ENCODE results near the gene FBLN5.

The FBLN5 gene

DNA sequence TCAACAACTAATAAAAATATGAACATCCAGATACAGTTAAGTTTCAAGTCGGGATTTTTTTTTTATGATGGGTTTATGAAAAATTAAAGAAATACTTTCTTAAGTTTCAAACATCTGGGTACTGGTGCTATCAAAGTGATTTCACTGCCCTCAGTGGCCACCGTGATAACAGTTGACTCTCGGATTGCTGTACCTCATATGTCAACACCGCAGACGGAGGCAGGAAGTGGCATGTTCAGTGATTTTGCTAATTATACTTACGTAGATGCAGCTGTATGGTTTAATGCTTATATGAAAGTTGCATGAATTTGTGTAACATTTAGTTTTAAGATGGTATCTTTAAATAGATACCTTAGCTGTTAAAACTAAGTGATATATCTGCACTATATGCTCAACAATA is 20.8 kb upstream of the FBLN5 start:
- Histone ChIP-seq H3K27me3 (ENCODE audit: control insufficient read depth in 2 of 2, insufficient read depth in 2 of 2, low read length in 2 of 2) (no peaks in the 10 kb centered on the region), H3K9ac (ENCODE audit: low read depth in 1 of 2, low read length in 2 of 2) (no peak overlapping the region), H3K9me3 (ENCODE audit: control insufficient read depth in 2 of 2, low read length in 2 of 2) (no peaks in the 10 kb centered on the region), H3K4me1 (ENCODE audit: control insufficient read depth in 2 of 2, insufficient read depth in 2 of 2, low read length in 2 of 2) (no peaks in the 10 kb centered on the region), H3K4me3 (ENCODE audit: low read length in 2 of 2) (no peak overlapping the region), H3K36me3 (ENCODE audit: control insufficient read depth in 2 of 2, insufficient read depth in 2 of 2, low read length in 2 of 2) (peaks cover 23 to 29% of the 10 kb centered on the region in 2 donors), H3K27ac (ENCODE audit: low read depth in 2 of 2, low read length in 2 of 2) (no peak overlapping the region)

DNA sequence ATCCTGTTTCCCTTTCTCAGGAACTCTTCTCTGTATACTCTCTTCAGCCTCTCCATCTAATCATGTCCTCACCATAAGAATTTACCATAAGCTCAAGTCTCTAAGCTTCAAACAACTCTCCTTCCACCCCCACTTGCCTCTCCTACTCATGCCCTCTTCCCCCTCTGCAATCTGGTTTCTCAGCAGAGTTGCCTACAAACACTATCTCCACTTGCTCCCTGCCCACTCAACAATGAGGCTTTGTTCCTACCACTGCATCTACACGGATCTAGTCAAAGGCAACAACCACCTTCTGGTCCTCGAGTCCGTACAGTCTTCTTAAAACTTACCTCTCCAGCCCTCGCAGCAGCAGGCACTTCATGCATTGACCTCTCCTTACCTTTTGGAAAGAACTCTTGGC is 17.2 kb upstream of the FBLN5 start:
- no peak overlapping the region for H3K4me3 ChIP-seq (ENCODE audit: low read length in 2 of 2)
- no peaks in the 10 kb centered on the region for H3K4me1 ChIP-seq (ENCODE audit: control insufficient read depth in 2 of 2, insufficient read depth in 2 of 2, low read length in 2 of 2)
- peaks cover 0 to 4% of the 10 kb centered on the region in 2 donors for H3K27me3 ChIP-seq (ENCODE audit: control insufficient read depth in 2 of 2, insufficient read depth in 2 of 2, low read length in 2 of 2)
- H3K36me3 ChIP-seq (ENCODE audit: control insufficient read depth in 2 of 2, insufficient read depth in 2 of 2, low read length in 2 of 2) = peaks cover 11 to 16% of the 10 kb centered on the region in 2 donors
- H3K9me3 ChIP-seq (ENCODE audit: control insufficient read depth in 2 of 2, low read length in 2 of 2) = no peaks in the 10 kb centered on the region
- no peak overlapping the region for H3K9ac ChIP-seq (ENCODE audit: low read depth in 1 of 2, low read length in 2 of 2)
- no peak overlapping the region for H3K27ac ChIP-seq (ENCODE audit: low read depth in 2 of 2, low read length in 2 of 2)

GRCh38 chr14:91964011-91964410 is 16.5 kb upstream of the FBLN5 start:
- H3K9ac ChIP-seq (ENCODE audit: low read depth in 1 of 2, low read length in 2 of 2) = no peak overlapping the region
- H3K27me3 ChIP-seq (ENCODE audit: control insufficient read depth in 2 of 2, insufficient read depth in 2 of 2, low read length in 2 of 2) = peaks cover 0 to 4% of the 10 kb centered on the region in 2 donors
- H3K9me3 ChIP-seq (ENCODE audit: control insufficient read depth in 2 of 2, low read length in 2 of 2) = no peaks in the 10 kb centered on the region
- H3K4me3 ChIP-seq (ENCODE audit: low read length in 2 of 2) = no peak overlapping the region
- H3K36me3 ChIP-seq (ENCODE audit: control insufficient read depth in 2 of 2, insufficient read depth in 2 of 2, low read length in 2 of 2) = peaks cover 4 to 9% of the 10 kb centered on the region in 2 donors
- H3K4me1 ChIP-seq (ENCODE audit: control insufficient read depth in 2 of 2, insufficient read depth in 2 of 2, low read length in 2 of 2) = no peaks in the 10 kb centered on the region
- H3K27ac ChIP-seq (ENCODE audit: low read depth in 2 of 2, low read length in 2 of 2) = no peak overlapping the region

DNA sequence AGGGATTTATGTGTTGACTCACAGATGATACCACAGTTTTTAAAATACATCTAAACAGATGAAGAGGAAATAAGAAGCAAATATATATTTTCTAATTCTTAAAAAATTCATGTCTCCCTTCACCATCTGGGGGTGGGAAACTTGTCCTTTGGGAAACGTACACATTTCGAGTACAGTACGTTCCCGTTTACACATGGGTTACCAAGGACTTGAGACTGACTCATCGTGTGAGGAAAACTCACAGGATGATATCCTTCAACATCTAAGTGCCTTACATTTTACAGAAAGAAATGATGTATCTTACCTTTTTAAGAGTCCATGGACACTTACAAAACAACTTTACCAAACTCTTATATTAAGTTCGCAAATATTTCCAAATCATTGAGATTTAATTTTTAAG is 16.0 kb upstream of the FBLN5 start:
- peaks cover 0 to 4% of the 10 kb centered on the region in 2 donors for H3K27me3 ChIP-seq (ENCODE audit: control insufficient read depth in 2 of 2, insufficient read depth in 2 of 2, low read length in 2 of 2)
- no peaks in the 10 kb centered on the region for H3K4me1 ChIP-seq (ENCODE audit: control insufficient read depth in 2 of 2, insufficient read depth in 2 of 2, low read length in 2 of 2)
- no peak overlapping the region for H3K4me3 ChIP-seq (ENCODE audit: low read length in 2 of 2)
- H3K9me3 ChIP-seq (ENCODE audit: control insufficient read depth in 2 of 2, low read length in 2 of 2) = no peaks in the 10 kb centered on the region
- no peak overlapping the region for H3K27ac ChIP-seq (ENCODE audit: low read depth in 2 of 2, low read length in 2 of 2)
- H3K9ac ChIP-seq (ENCODE audit: low read depth in 1 of 2, low read length in 2 of 2) = no peak overlapping the region
- H3K36me3 ChIP-seq (ENCODE audit: control insufficient read depth in 2 of 2, insufficient read depth in 2 of 2, low read length in 2 of 2) = peaks cover 0 to 3% of the 10 kb centered on the region in 2 donors

DNA sequence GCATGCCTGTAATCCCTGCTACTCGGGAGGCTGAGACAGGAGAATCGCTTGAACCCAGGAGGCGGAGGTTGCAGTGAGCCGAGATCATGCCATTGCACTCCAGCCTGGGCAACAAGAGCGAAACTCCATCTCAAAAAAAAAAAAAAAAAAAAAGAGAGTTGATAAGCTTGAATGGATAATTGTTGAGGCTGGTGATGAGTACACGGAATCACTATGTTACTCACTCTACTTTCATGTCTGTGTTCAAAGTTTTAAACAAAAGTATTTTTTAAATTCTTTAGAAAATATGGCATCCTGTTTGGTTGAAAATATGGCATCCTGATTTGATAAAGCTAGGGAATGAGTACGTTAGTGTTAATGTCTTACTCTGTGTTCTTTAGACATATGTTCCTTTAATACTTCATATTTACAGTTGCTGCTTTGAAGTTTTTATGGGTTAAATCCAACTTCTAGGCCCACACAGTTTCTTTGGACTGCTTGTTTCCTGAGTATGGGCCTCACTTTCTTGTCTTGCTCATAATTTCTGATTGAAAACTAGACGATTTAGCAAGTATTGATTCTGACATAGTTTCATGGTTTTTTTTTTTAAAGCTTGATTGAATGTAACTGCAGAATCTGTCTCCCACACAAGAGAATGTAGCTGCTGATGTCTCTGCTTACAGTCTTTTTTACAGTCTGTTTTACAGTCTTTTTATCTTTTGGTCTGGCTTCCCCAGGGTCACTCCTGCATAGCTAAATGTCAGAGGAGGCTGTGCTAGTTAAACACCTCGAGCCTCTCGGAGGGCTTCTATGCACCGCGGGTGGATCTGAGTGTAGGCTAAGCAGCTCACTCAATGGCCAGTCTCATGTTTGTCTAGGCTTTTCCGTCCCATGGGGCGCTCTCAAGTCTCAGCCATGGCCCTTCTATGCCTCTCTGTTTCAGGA is 14.1 kb upstream of the FBLN5 start:
- Histone ChIP-seq H3K4me1 (ENCODE audit: control insufficient read depth in 2 of 2, insufficient read depth in 2 of 2, low read length in 2 of 2) (no peaks in the 10 kb centered on the region), H3K4me3 (ENCODE audit: low read length in 2 of 2) (no peak overlapping the region), H3K27ac (ENCODE audit: low read depth in 2 of 2, low read length in 2 of 2) (no peak overlapping the region), H3K36me3 (ENCODE audit: control insufficient read depth in 2 of 2, insufficient read depth in 2 of 2, low read length in 2 of 2) (no peaks in the 10 kb centered on the region), H3K27me3 (ENCODE audit: control insufficient read depth in 2 of 2, insufficient read depth in 2 of 2, low read length in 2 of 2) (peaks cover 0 to 4% of the 10 kb centered on the region in 2 donors), H3K9me3 (ENCODE audit: control insufficient read depth in 2 of 2, low read length in 2 of 2) (no peaks in the 10 kb centered on the region), H3K9ac (ENCODE audit: low read depth in 1 of 2, low read length in 2 of 2) (no peak overlapping the region)

DNA sequence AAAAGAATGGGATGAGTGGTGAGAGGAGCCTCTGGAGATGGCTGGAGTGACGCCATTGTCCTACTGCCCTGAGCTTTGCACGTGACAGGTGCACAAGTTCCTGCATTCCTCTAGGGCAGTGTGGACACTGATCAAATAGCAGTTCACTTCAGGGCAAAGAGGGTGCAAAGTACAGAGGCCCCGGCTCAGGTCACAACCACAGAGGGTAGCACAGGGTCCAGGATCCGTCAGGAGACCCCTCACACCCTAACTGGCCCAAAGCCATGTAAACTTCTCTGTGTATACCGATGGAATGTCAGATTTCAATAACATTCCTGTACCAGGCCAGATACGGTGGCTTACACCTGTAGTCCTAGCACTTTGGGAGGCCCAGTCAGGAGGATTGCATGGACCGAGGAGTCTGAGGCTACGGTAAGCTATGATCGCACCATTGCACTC is 10.4 kb upstream of the FBLN5 start:
- no peak overlapping the region for H3K27ac ChIP-seq (ENCODE audit: low read depth in 2 of 2, low read length in 2 of 2)
- no peak overlapping the region for H3K9ac ChIP-seq (ENCODE audit: low read depth in 1 of 2, low read length in 2 of 2)
- peaks cover 0 to 4% of the 10 kb centered on the region in 2 donors for H3K27me3 ChIP-seq (ENCODE audit: control insufficient read depth in 2 of 2, insufficient read depth in 2 of 2, low read length in 2 of 2)
- H3K36me3 ChIP-seq (ENCODE audit: control insufficient read depth in 2 of 2, insufficient read depth in 2 of 2, low read length in 2 of 2) = no peaks in the 10 kb centered on the region
- H3K4me1 ChIP-seq (ENCODE audit: control insufficient read depth in 2 of 2, insufficient read depth in 2 of 2, low read length in 2 of 2) = no peaks in the 10 kb centered on the region
- H3K4me3 ChIP-seq (ENCODE audit: low read length in 2 of 2) = no peak overlapping the region
- H3K9me3 ChIP-seq (ENCODE audit: control insufficient read depth in 2 of 2, low read length in 2 of 2) = no peaks in the 10 kb centered on the region

DNA sequence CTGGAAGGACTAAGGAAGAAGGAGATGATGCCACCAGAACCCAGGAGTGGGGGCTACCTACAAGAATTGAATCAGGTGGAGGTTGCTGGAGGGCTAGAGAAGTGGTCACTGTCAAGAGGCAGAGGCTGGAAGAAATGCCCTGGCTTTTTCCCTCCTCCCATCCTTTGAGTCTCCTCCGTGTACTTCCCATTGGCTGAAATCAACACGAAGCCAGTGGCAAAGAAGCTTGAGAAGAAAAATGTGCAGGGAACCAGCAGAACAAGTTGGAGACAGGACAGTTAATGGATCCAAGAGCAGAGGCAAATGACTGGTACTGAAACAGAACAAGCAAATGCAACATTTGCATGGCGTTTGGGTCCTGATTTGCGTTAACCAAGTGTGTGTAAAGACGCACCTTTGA is 9.1 kb upstream of the FBLN5 start:
- Histone ChIP-seq H3K4me1 (ENCODE audit: control insufficient read depth in 2 of 2, insufficient read depth in 2 of 2, low read length in 2 of 2) (no peaks in the 10 kb centered on the region), H3K9ac (ENCODE audit: low read depth in 1 of 2, low read length in 2 of 2) (no peak overlapping the region), H3K4me3 (ENCODE audit: low read length in 2 of 2) (no peak overlapping the region), H3K36me3 (ENCODE audit: control insufficient read depth in 2 of 2, insufficient read depth in 2 of 2, low read length in 2 of 2) (no peaks in the 10 kb centered on the region), H3K27ac (ENCODE audit: low read depth in 2 of 2, low read length in 2 of 2) (no peak overlapping the region), H3K9me3 (ENCODE audit: control insufficient read depth in 2 of 2, low read length in 2 of 2) (no peaks in the 10 kb centered on the region), H3K27me3 (ENCODE audit: control insufficient read depth in 2 of 2, insufficient read depth in 2 of 2, low read length in 2 of 2) (no peaks in the 10 kb centered on the region)

GRCh38 chr14:91955168-91955567 is 7.7 kb upstream of the FBLN5 start:
- no peaks in the 10 kb centered on the region for H3K36me3 ChIP-seq (ENCODE audit: control insufficient read depth in 2 of 2, insufficient read depth in 2 of 2, low read length in 2 of 2)
- no peak overlapping the region for H3K27ac ChIP-seq (ENCODE audit: low read depth in 2 of 2, low read length in 2 of 2)
- no peaks in the 10 kb centered on the region for H3K9me3 ChIP-seq (ENCODE audit: control insufficient read depth in 2 of 2, low read length in 2 of 2)
- no peaks in the 10 kb centered on the region for H3K4me1 ChIP-seq (ENCODE audit: control insufficient read depth in 2 of 2, insufficient read depth in 2 of 2, low read length in 2 of 2)
- no peak overlapping the region for H3K4me3 ChIP-seq (ENCODE audit: low read length in 2 of 2)
- H3K27me3 ChIP-seq (ENCODE audit: control insufficient read depth in 2 of 2, insufficient read depth in 2 of 2, low read length in 2 of 2) = no peaks in the 10 kb centered on the region
- no peak overlapping the region for H3K9ac ChIP-seq (ENCODE audit: low read depth in 1 of 2, low read length in 2 of 2)

DNA sequence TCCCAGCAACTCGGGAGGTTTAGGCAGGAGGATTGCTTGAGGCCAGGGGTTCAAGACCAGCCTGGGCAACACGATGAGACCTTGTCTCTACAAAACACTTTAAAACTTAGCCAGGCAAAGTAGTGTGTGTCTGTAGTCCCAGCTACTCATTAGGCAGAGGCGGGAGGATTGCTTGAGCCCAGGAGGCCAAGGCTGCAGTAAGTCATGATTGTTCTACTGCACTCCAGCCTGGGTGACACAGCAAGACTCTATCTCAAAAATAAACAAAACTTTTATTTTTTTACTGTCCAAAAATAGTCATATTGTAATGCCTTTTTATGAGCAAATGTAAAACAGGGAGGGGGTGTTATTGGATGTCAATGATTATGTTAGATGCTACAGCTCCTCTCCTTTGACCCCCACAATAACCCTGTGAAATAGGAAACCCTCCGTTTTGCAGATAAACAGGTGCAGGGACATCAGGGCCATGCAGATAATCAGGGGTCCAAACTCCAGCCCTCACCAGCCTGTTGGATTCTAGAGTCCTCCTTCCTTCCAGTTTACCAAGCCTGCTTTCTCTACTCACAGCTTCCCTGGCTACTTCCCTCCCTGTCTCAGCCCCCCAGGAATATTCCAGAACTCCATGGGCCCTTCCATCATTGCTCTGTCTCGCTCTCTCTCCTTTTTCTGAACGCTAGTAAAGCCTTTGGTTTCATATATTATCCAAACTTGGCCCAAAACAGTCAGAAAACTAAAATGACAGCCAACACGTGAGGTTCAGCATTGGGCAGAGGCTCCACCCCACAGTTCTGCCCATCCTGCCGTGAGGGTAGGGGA is 5.9 kb upstream of the FBLN5 start:
- H3K36me3 ChIP-seq (ENCODE audit: control insufficient read depth in 2 of 2, insufficient read depth in 2 of 2, low read length in 2 of 2) = no peaks in the 10 kb centered on the region
- no peaks in the 10 kb centered on the region for H3K27me3 ChIP-seq (ENCODE audit: control insufficient read depth in 2 of 2, insufficient read depth in 2 of 2, low read length in 2 of 2)
- H3K9me3 ChIP-seq (ENCODE audit: control insufficient read depth in 2 of 2, low read length in 2 of 2) = no peaks in the 10 kb centered on the region
- H3K4me1 ChIP-seq (ENCODE audit: control insufficient read depth in 2 of 2, insufficient read depth in 2 of 2, low read length in 2 of 2) = no peaks in the 10 kb centered on the region
- no peak overlapping the region for H3K4me3 ChIP-seq (ENCODE audit: low read length in 2 of 2)
- H3K27ac ChIP-seq (ENCODE audit: low read depth in 2 of 2, low read length in 2 of 2) = no peak overlapping the region
- H3K9ac ChIP-seq (ENCODE audit: low read depth in 1 of 2, low read length in 2 of 2) = no peak overlapping the region
